B cell (primary cell): ENCODE data around the gene RGS7. TPM values are rescaled to one million over a fixed set of nuclear protein-coding genes. Genes with fewer than 3 reads are reported as not detected.

Source experiments
- ATAC-seq: fragments of 200-7000 bp; cut with Tn5 transposase; one replicate; pipeline ENCODE4 v1.10.0; 2021; ENCODE audit warnings: low read depth, mild to moderate bottlenecking, moderate number of reproducible peaks, moderate library complexity
- CTCF ChIA-PET: fragments of 350-600 bp; sonication (Branson Sonifier 250); formaldehyde crosslinking; loops from one replicate; lab custom pipeline; 2021; ENCODE audit warnings: antibody characterized with exemption, inconsistent platforms; lab: Charles Lee
- POLR2A ChIA-PET: fragments of 350-600 bp; sonication (Branson Sonifier 250); formaldehyde crosslinking; loops from one replicate; lab custom pipeline; 2021; ENCODE audit warnings: antibody characterized with exemption; lab: Charles Lee
- DNase-seq: peaks from one replicate; pipeline ENCODE4 v3.0.0; 2013
- H2AFZ ChIP-seq: 2 replicates; pipeline ENCODE4 v1.6.1; 2012; ENCODE audit warnings: mild to moderate bottlenecking, low read depth, low read length; ENCODE audit not compliant: insufficient read depth, poor library complexity, severe bottlenecking
- H3K27ac ChIP-seq, 2 donors: 1 replicate in 1 of 2; 2 replicates in 1 of 2; pipeline ENCODE4 v1.5.1; 2012 to 2013; ENCODE audit warnings: low read length in 2 of 2, mild to moderate bottlenecking in 2 of 2, moderate library complexity in 1 of 2
- H3K27me3 ChIP-seq, 4 experiments: fragments of 200-600 bp in 1 of 4; sonication (generic) in 1 of 4; replicated peaks in 1 of 4; 1 replicate in 2 of 4; 2 replicates in 2 of 4; pipeline versions ENCODE4 v1.6.1 to v1.7.0; 2013 to 2016; ENCODE audit warnings: low read length in 3 of 4, mild to moderate bottlenecking in 2 of 4, mixed read lengths in 1 of 4, moderate library complexity in 1 of 4; ENCODE audit not compliant: insufficient read depth in 4 of 4, control insufficient read depth in 3 of 4; ENCODE audit errors: control extremely low read depth in 1 of 4
- H3K36me3 ChIP-seq, 2 experiments: replicated peaks in 1 of 2; 1 replicate in 1 of 2; 2 replicates in 1 of 2; pipeline versions ENCODE4 v1.6.1 to v1.7.1; 2013; ENCODE audit warnings: low read length in 1 of 2; ENCODE audit not compliant: insufficient read depth in 2 of 2, control insufficient read depth in 1 of 2; ENCODE audit errors: control extremely low read depth in 1 of 2, extremely low read depth in 1 of 2
- H3K4me1 ChIP-seq, 2 donors: fragments of 200-600 bp in 1 of 2; sonication (generic) in 1 of 2; 1 replicate in 1 of 2; 2 replicates in 1 of 2; pipeline versions ENCODE4 v1.5.1 to v1.6.1; 2013 to 2017; ENCODE audit warnings: low read length in 2 of 2; ENCODE audit not compliant: control insufficient read depth in 2 of 2, insufficient read depth in 2 of 2
- H3K4me2 ChIP-seq: replicated peaks from 2 replicates; pipeline ENCODE3; 2012; ENCODE audit warnings: mild to moderate bottlenecking, low read depth, low read length; ENCODE audit not compliant: poor library complexity, severe bottlenecking
- H3K4me3 ChIP-seq, 5 experiments: fragments of 200-600 bp in 1 of 5; sonication (generic) in 1 of 5; 1 replicate in 3 of 5; 2 replicates in 2 of 5; pipeline versions ENCODE4 v1.5.1 to v1.7.0; 2011 to 2016; ENCODE audit warnings: low read length in 4 of 5, mild to moderate bottlenecking in 4 of 5, low read depth in 2 of 5, control low read depth in 1 of 5, moderate library complexity in 1 of 5; ENCODE audit not compliant: insufficient read depth in 1 of 5; ENCODE audit errors: control extremely low read depth in 1 of 5, extremely low read depth in 1 of 5
- H3K79me2 ChIP-seq: fragments of 200-600 bp; sonication (generic); one replicate; pipeline ENCODE4 v1.6.0; 2016; ENCODE audit warnings: low read length; ENCODE audit not compliant: control insufficient read depth, insufficient read depth
- H3K9ac ChIP-seq: fragments of 200-600 bp; sonication (generic); 2 replicates; pipeline ENCODE4 v1.6.1; 2017; ENCODE audit warnings: mild to moderate bottlenecking, low read length, moderate library complexity
- H3K9me3 ChIP-seq, 3 donors: one replicate each; pipeline versions ENCODE4 v1.6.1 to v1.7.1; 2013; ENCODE audit warnings: low read length in 2 of 3; ENCODE audit not compliant: control insufficient read depth in 2 of 3, insufficient read depth in 1 of 3; ENCODE audit errors: control extremely low read depth in 1 of 3
- H4K20me1 ChIP-seq: 2 replicates; pipeline ENCODE4 v1.6.0; 2012; ENCODE audit warnings: mild to moderate bottlenecking, low read length; ENCODE audit not compliant: insufficient read depth, control insufficient read depth, poor library complexity, severe bottlenecking
- H3K27ac Mint-ChIP-seq: one replicate; pipeline ENCODE4 v1.8.0; 2021; ENCODE audit warnings: mixed read lengths
- H3K27me3 Mint-ChIP-seq: one replicate; pipeline ENCODE4 v1.8.0; 2021; ENCODE audit warnings: mixed read lengths
- H3K4me1 Mint-ChIP-seq: one replicate; pipeline ENCODE4 v1.8.0; 2021; ENCODE audit warnings: mixed read lengths
- H3K4me3 Mint-ChIP-seq: one replicate; pipeline ENCODE4 v1.8.0; 2021; ENCODE audit warnings: mixed read lengths
- H3K9me3 Mint-ChIP-seq: one replicate; pipeline ENCODE4 v1.8.0; 2022; ENCODE audit warnings: mixed read lengths; ENCODE audit not compliant: insufficient read depth
- EZH2 ChIP-seq: IDR thresholded peaks from 2 replicates; pipeline ENCODE4 v1.6.1; 2012; ENCODE audit warnings: borderline replicate concordance, low read depth, mild to moderate bottlenecking, moderate library complexity, low read length; ENCODE audit not compliant: insufficient read depth, poor library complexity, severe bottlenecking
- WGBS: methylation state at CpG from one replicate; pipeline ENCODE4 v1.1.5; 2013; ENCODE audit warnings: missing lambda C conversion rate; ENCODE audit not compliant: insufficient coverage; 5-methylcytosine and 5-hydroxymethylcytosine counted together
- intact Hi-C: fragments of 100-400 bp; cut with micrococcal nuclease; formaldehyde crosslinking; loops from one replicate; pipeline ENCODE4 v1.10.0; 2022
- polyA plus RNA-seq: library from polyadenylated mRNA; depleted of rRNA; stranded (reverse); fragments of >200 nt; gene quantifications from 2 replicates; pipeline ENCODE4 v1.2.3, GENCODE V29; 2012
- total RNA-seq, 2 donors: library from RNA; stranded (reverse); fragments of 120-200 nt in 1 of 2; gene quantifications; 1 replicate in 1 of 2; 2 replicates in 1 of 2; pipeline versions ENCODE4 v1.2.3 to v1.2.4, GENCODE V29; 2013 to 2022
- TF ChIP-seq, protein P1 (sequence below): fragments of 200-600 bp; IDR thresholded peaks from one replicate; pipeline ENCODE4 v1.8.0; 2022; ENCODE audit warnings: antibody characterized with exemption, mild to moderate bottlenecking

Gene RGS7
- total and polyA plus RNA-seq, 2 donors (not counting 1 experiment from before 2014, with no cell fraction given) = 0.15 to 1.8 TPM

- Histone ChIP-seq H2AFZ (no peak overlapping the region), H3K9me3 (no peaks in the 10 kb centered on the region), H3K4me2 (no peak overlapping the region), H3K79me2 (no peaks in the 10 kb centered on the region), H3K36me3 (no peaks in the 10 kb centered on the region), H3K4me3 (no peak overlapping the region), H3K27ac (no peak overlapping the region), H3K27me3 (no peaks in the 10 kb centered on the region), H3K9ac (no peak overlapping the region), H4K20me1 (no peaks in the 10 kb centered on the region), H3K4me1 (no peaks in the 10 kb centered on the region)
- DNase-seq = no peak
- ChIA-PET POLR2A (no interaction called here), CTCF (no interaction called here)
- no peak overlapping the region for H3K27ac Mint-ChIP-seq
- ATAC-seq = no peak
- H3K9me3 Mint-ChIP-seq = peaks cover 7% of the 10 kb centered on the region
- intact Hi-C loops = no loop called here
- no peak overlapping the region for H3K4me3 Mint-ChIP-seq
- no peak for TF ChIP-seq EZH2
- TF ChIP-seq, protein P1, sequence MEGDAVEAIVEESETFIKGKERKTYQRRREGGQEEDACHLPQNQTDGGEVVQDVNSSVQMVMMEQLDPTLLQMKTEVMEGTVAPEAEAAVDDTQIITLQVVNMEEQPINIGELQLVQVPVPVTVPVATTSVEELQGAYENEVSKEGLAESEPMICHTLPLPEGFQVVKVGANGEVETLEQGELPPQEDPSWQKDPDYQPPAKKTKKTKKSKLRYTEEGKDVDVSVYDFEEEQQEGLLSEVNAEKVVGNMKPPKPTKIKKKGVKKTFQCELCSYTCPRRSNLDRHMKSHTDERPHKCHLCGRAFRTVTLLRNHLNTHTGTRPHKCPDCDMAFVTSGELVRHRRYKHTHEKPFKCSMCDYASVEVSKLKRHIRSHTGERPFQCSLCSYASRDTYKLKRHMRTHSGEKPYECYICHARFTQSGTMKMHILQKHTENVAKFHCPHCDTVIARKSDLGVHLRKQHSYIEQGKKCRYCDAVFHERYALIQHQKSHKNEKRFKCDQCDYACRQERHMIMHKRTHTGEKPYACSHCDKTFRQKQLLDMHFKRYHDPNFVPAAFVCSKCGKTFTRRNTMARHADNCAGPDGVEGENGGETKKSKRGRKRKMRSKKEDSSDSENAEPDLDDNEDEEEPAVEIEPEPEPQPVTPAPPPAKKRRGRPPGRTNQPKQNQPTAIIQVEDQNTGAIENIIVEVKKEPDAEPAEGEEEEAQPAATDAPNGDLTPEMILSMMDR = no peak
- 96% methylated on average over 4 of the region's 4 CpGs for WGBS
- no peaks in the 10 kb centered on the region for H3K4me1 Mint-ChIP-seq
- no peaks in the 10 kb centered on the region for H3K27me3 Mint-ChIP-seq
These were observed 349.3 kb downstream of the RGS7 start for GRCh38 chr1:241007668-241008067.

DNA sequence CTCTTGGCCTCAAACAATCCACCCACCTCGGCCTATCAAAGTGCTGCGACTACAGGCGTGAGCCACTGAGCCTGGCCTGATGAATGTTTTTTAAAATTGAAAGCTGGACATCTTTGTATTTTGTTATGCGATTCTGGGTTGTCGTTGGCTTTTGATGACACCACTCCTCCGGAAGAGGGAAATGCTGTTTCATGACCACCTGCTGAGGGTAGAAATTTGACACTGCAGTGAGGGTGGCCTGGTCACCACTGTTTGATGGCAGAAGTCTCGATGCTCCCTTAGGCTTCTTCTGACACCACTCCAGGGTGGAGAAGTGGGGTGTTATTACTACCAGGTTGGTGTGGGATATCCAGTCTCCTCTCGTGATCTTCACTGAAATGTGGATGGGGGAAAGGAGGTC lies 357.2 kb downstream of the RGS7 start:
- no peak for TF ChIP-seq EZH2
- TF ChIP-seq, protein P1 = no peak
- ChIA-PET CTCF (no interaction called here), POLR2A (no interaction called here)
- Mint-ChIP-seq H3K4me3 (no peak overlapping the region), H3K9me3 (no peaks in the 10 kb centered on the region), H3K4me1 (no peaks in the 10 kb centered on the region), H3K27me3 (no peaks in the 10 kb centered on the region), H3K27ac (no peak overlapping the region)
- no peak for ATAC-seq
- Histone ChIP-seq H3K4me1 (no peaks in the 10 kb centered on the region), H3K79me2 (no peaks in the 10 kb centered on the region), H3K9me3 (peaks cover 0 to 4% (median 0%) of the 10 kb centered on the region in 3 donors), H3K27ac (no peak overlapping the region), H3K36me3 (no peaks in the 10 kb centered on the region), H3K9ac (no peak overlapping the region), H3K4me2 (no peak overlapping the region), H3K4me3 (no peak overlapping the region), H2AFZ (no peak overlapping the region), H4K20me1 (no peaks in the 10 kb centered on the region), H3K27me3 (no peaks in the 10 kb centered on the region)
- 92% methylated on average over 6 of the region's 8 CpGs for whole genome bisulfite sequencing
- intact Hi-C loops = no loop called here
- DNase-seq = no peak
